Measurements from ENCODE around the gene PIK3R5. TPM values are rescaled to one million over a fixed set of nuclear protein-coding genes. Genes with fewer than 3 reads are reported as not detected.
"Not testable (repeated sequence)": the region's sequence is repeated elsewhere in the genome, so short reads cannot be mapped to it uniquely, and the experiment has no call there.

PIK3R5 gene
- total and polyA plus RNA-seq, 2 donors, result 3.1 to 4.6 TPM

- Histone ChIP-seq H3K36me3 (ENCODE audit: insufficient read depth) (no peaks in the 10 kb centered on the region), H3K27ac (ENCODE audit: low read depth) (no peak overlapping the region), H3K4me3 (ENCODE audit: low read depth, low read length) (no peak overlapping the region), H3K4me1 (ENCODE audit: insufficient read depth) (no peaks in the 10 kb centered on the region)
- WGBS, result 54% methylated on average over 8 of the region's 8 CpGs
- DNase-seq (ENCODE audit: extremely low spot score), result no peak
Observed at GRCh38 chr17:8888704-8889302, 76.7 kb downstream of the PIK3R5 start.

DNA sequence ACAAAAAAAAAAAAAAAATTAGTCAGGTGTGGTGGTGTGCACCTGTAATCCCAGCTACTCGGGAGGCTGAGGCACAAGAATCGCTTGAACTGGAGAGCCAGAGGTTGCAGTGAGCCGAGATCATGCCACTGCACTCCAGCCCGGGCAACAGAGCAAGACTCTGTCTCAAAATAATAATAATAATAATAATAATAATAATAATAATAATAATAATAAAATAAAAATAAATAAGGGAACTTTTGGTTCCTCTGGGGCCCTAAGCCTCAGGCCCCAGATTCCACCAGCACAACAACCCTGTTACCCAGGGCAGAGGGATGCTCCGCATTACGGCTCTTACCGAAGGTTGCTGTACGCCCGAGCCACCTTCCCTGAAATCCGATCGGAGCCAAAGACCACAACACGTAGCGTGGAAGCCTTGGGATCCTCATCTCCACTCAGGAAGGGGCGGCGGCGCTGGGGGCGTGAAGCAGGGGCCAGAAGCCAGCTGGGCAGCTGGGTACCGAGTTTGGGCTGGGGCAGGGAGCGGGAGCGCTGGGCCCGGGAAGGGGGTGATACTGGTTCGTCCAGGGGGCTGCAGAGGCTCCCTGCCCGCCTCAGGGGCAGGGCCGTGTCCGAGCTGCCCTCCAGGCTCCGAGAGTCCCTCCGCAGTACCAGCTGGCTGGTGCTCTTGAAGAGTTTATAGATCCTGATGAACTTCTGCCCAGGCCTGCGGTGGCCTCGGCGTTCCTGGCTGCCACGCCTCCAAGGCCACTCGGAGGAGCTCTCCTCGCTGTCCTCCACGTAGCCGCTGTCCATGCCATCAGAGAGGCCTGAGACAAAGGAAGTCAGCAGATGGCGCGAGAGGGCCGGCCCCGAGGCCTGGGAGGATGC, 77.4 kb downstream of the PIK3R5 start:
- Histone ChIP-seq H3K4me1 (ENCODE audit: insufficient read depth) (no peaks in the 10 kb centered on the region), H3K27ac (ENCODE audit: low read depth) (no peak overlapping the region), H3K4me3 (ENCODE audit: low read depth, low read length) (no peak overlapping the region), H3K36me3 (ENCODE audit: insufficient read depth) (no peaks in the 10 kb centered on the region)
- 65% methylated on average over 39 of the region's 39 CpGs for WGBS
- DNase-seq (ENCODE audit: extremely low spot score), result no peak

DNA sequence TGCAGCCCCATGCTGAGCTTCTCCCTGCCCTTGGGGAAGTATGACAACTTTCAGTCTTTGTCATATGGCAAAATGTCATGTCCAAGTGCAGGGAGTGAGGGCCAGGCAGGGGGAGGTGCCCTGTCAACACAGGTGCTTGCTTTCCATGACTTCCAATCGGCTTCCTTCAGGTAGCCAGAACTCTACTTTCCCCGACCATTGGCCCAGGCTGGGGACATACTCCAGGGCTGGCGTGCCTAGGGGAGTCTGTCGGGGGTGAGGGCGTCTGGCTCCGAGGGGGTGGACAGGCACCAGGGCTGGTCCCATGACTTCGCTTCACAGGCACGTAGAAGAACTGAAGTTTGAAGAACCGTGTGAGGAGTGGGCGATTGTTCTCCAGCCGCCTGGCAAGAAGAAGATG, 78.2 kb downstream of the PIK3R5 start:
- Histone ChIP-seq H3K36me3 (ENCODE audit: insufficient read depth) (no peaks in the 10 kb centered on the region), H3K4me3 (ENCODE audit: low read depth, low read length) (no peak overlapping the region), H3K4me1 (ENCODE audit: insufficient read depth) (no peaks in the 10 kb centered on the region), H3K27ac (ENCODE audit: low read depth) (no peak overlapping the region)
- no peak for DNase-seq (ENCODE audit: extremely low spot score)
- WGBS, result 97% methylated on average over 11 of the region's 11 CpGs

DNA sequence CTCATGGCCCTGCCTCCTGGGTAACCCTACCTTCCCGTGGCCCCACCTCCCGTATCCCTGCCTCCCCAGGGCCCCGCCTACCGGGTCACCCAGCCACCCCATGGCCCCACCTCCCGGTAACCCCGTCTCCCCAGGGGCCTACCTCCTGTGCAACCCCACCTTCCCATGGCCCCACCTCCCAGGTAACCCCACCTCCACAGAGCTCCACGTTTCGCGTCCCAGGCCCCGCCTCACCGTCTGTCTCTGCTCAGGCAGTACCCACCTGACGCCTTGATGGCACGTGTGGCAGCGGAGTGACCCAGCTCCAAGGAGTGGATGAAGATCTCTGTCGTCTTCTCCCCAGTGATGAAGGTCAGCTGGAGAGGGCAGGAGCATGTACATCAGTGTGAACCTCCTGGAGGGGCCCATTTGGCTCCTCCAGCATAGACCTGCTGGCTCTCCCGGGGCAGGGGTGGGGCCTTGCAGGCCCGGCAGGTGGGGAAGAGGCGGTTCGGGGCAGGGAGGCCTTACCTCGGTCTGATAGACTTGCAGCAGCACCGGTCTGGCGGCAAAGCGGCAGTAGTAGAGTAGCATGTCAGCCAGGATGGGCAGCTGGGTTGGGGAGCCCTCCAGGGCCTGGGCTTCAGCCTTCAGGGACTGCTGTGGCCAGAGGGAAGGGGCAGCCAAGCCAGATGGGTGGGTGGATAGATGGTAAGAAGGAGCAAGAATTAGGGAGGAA, 79.4 kb downstream of the PIK3R5 start:
- no peak for DNase-seq (ENCODE audit: extremely low spot score)
- Histone ChIP-seq H3K4me1 (ENCODE audit: insufficient read depth) (no peaks in the 10 kb centered on the region), H3K36me3 (ENCODE audit: insufficient read depth) (no peaks in the 10 kb centered on the region), H3K4me3 (ENCODE audit: low read depth, low read length) (no peak overlapping the region), H3K27ac (ENCODE audit: low read depth) (no peak overlapping the region)
- WGBS, result 91% methylated on average over 23 of the region's 23 CpGs

GRCh38 chr17:8885163-8885966, 80.1 kb downstream of the PIK3R5 start:
- H3K4me3 ChIP-seq (ENCODE audit: low read depth, low read length); H3K27ac ChIP-seq (ENCODE audit: low read depth); DNase-seq (ENCODE audit: extremely low spot score); H3K36me3 ChIP-seq (ENCODE audit: insufficient read depth); H3K4me1 ChIP-seq (ENCODE audit: insufficient read depth): not testable (repeated sequence)
- 89% methylated on average over 30 of the region's 30 CpGs for whole genome bisulfite sequencing

- WGBS, result 88% methylated on average over 16 of the region's 16 CpGs
Observed at GRCh38 chr17:8884336-8884990, 81.0 kb downstream of the PIK3R5 start.

DNA sequence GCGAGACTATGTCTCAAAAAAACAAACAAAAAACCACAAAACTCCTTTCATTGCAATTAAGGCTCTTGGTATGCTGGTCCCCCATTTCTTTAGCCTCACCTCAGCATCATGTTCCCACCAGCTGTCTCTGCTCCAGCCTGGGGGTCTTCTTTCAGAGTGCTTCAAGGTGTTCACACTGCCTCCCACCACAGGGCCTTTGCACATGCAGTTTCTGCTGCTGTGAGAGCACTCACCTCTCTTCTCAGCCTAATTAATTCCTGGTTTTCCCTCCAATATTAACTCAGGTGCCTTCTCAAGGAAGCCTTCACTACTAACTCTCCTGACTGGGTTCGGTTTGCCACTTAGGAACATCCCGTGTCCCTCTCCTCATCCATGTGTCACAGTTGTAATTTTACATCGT, 82.2 kb downstream of the PIK3R5 start:
- H3K27ac ChIP-seq (ENCODE audit: low read depth), result no peak overlapping the region
- H3K36me3 ChIP-seq (ENCODE audit: insufficient read depth), result no peaks in the 10 kb centered on the region
- H3K4me1 ChIP-seq (ENCODE audit: insufficient read depth), result no peaks in the 10 kb centered on the region
- no peak overlapping the region for H3K4me3 ChIP-seq (ENCODE audit: low read depth, low read length)
- 95% methylated on average over 4 of the region's 4 CpGs for WGBS
- no peak for DNase-seq (ENCODE audit: extremely low spot score)

More at GRCh38 chr17:8884336-8884990, 81.0 kb downstream of the PIK3R5 start:
- Histone ChIP-seq H3K4me3 (ENCODE audit: low read depth, low read length) (no peak overlapping the region), H3K4me1 (ENCODE audit: insufficient read depth) (no peaks in the 10 kb centered on the region), H3K36me3 (ENCODE audit: insufficient read depth) (no peaks in the 10 kb centered on the region), H3K27ac (ENCODE audit: low read depth) (no peak overlapping the region)
- no peak for DNase-seq (ENCODE audit: extremely low spot score)

- Histone ChIP-seq H3K36me3 (ENCODE audit: insufficient read depth) (no peaks in the 10 kb centered on the region), H3K4me1 (ENCODE audit: insufficient read depth) (no peaks in the 10 kb centered on the region), H3K4me3 (ENCODE audit: low read depth, low read length) (no peak overlapping the region), H3K27ac (ENCODE audit: low read depth) (no peak overlapping the region)
- WGBS, result 93% methylated on average over 7 of the region's 7 CpGs
- DNase-seq (ENCODE audit: extremely low spot score), result no peak
Observed at GRCh38 chr17:8881606-8882005, 83.9 kb downstream of the PIK3R5 start.

GRCh38 chr17:8880466-8880865, 85.0 kb downstream of the PIK3R5 start:
- WGBS, result 91% methylated on average over 7 of the region's 7 CpGs
- no peak for DNase-seq (ENCODE audit: extremely low spot score)
- H3K4me1 ChIP-seq (ENCODE audit: insufficient read depth), result no peaks in the 10 kb centered on the region
- H3K27ac ChIP-seq (ENCODE audit: low read depth), result no peak overlapping the region
- H3K4me3 ChIP-seq (ENCODE audit: low read depth, low read length), result no peak overlapping the region
- H3K36me3 ChIP-seq (ENCODE audit: insufficient read depth), result no peaks in the 10 kb centered on the region

DNA sequence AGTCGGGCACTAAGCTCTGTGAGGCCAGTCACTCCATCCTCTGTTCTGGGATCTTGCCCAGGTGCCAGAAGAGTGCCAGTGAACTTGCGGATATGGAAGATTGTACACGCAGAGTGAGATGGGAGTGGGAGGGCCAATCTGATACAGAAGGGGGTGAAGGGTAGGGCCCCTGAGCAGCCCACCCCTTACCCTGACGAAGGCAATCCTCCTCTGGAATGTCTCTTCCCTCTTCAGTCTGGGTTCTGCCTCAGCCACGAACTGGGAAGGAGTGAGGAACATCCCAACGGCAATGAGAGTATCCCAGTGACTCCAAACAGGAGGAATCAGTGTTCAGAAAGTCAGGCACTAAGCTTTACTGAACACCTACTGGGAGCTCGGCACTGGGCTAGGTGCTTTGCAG, 86.1 kb downstream of the PIK3R5 start:
- no peaks in the 10 kb centered on the region for H3K36me3 ChIP-seq (ENCODE audit: insufficient read depth)
- no peak overlapping the region for H3K27ac ChIP-seq (ENCODE audit: low read depth)
- no peak overlapping the region for H3K4me3 ChIP-seq (ENCODE audit: low read depth, low read length)
- no peak for DNase-seq (ENCODE audit: extremely low spot score)
- 54% methylated on average over 7 of the region's 7 CpGs for WGBS
- H3K4me1 ChIP-seq (ENCODE audit: insufficient read depth), result no peaks in the 10 kb centered on the region

DNA sequence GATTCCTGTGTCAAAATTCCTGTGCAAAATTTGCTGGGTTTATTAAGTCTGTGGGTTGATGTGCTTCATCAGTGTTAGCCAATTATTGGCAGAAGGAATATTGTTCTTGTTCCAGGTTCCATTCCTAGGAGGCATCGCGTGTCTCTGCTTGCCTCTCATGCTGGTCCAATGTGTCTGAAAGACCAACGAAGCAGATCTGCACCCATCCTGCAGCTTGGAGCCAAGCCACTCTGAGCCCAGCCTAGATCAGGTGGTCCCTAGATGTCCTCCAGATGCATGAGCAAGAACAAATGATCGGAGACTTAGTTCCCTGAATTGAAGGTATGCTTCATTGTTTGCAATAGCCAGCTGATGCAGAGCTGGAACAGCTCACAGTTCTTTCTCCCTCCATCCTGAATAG, 87.5 kb downstream of the PIK3R5 start:
- no peak for DNase-seq (ENCODE audit: extremely low spot score)
- WGBS, result 84% methylated on average over 4 of the region's 4 CpGs
- H3K4me1 ChIP-seq (ENCODE audit: insufficient read depth), result no peaks in the 10 kb centered on the region
- H3K4me3 ChIP-seq (ENCODE audit: low read depth, low read length), result no peak overlapping the region
- H3K36me3 ChIP-seq (ENCODE audit: insufficient read depth), result no peaks in the 10 kb centered on the region
- H3K27ac ChIP-seq (ENCODE audit: low read depth), result no peak overlapping the region

GRCh38 chr17:8875957-8876356, 89.5 kb downstream of the PIK3R5 start:
- DNase-seq (ENCODE audit: extremely low spot score), result no peak
- no peak overlapping the region for H3K27ac ChIP-seq (ENCODE audit: low read depth)
- 67% methylated on average over 5 of the region's 5 CpGs for WGBS
- no peaks in the 10 kb centered on the region for H3K4me1 ChIP-seq (ENCODE audit: insufficient read depth)
- H3K4me3 ChIP-seq (ENCODE audit: low read depth, low read length), result no peak overlapping the region
- H3K36me3 ChIP-seq (ENCODE audit: insufficient read depth), result no peaks in the 10 kb centered on the region

DNA sequence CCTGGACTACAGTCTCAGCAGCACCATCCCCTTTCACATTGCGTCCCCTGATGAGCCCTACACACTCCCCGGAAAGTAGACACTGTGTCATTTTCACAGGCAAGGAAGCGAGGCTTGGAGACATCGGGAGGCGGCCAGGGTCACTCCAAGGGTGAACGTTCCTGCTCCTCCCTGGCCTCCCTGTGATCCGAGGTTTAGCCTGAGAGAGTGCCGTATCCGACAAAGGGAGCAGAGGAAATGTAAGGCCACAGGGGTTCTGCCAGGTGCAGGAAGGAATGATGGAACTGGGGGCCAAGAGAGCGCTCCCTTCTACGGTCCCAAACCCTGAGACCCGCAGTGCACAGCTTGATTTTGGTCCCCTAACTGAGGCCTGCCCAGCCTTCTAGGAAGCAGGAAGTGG, 90.1 kb downstream of the PIK3R5 start:
- no peak for DNase-seq (ENCODE audit: extremely low spot score)
- 77% methylated on average over 12 of the region's 12 CpGs for WGBS
- no peaks in the 10 kb centered on the region for H3K4me1 ChIP-seq (ENCODE audit: insufficient read depth)
- no peak overlapping the region for H3K27ac ChIP-seq (ENCODE audit: low read depth)
- H3K36me3 ChIP-seq (ENCODE audit: insufficient read depth), result no peaks in the 10 kb centered on the region
- no peak overlapping the region for H3K4me3 ChIP-seq (ENCODE audit: low read depth, low read length)

Data from urinary bladder (tissue), 4 donors.